D721Med (cell line): Measurements from ENCODE around the gene FGF9.

Experiments
- DNase-seq: peaks from one replicate; pipeline ENCODE4 v3.0.0; 2011; ENCODE audit warnings: low spot score; ENCODE audit not compliant: insufficient read length
- FAIRE-seq: peaks from 2 replicates; lab custom pipeline; 2011; peaks lifted over from hg19 to GRCh38; lab: Jason Lieb, UNC
- CTCF ChIP-seq: IDR thresholded peaks from 2 replicates; pipeline ENCODE4 v1.5.1; 2012; ENCODE audit warnings: mild to moderate bottlenecking, control low read depth; ENCODE audit not compliant: insufficient read depth; ENCODE audit errors: missing control alignments

FGF9 gene

GRCh38 chr13:21674490-21675009 lies 3.7 kb downstream of the FGF9 start:
- DNase-seq (no peak), FAIRE-seq (no peak)
- TF ChIP-seq CTCF = no peak

GRCh38 chr13:21675095-21675991 lies 4.5 kb downstream of the FGF9 start:
- no peak for TF ChIP-seq CTCF
- DNase-seq = no peak
- no peak for FAIRE-seq

GRCh38 chr13:21676611-21677021 lies 5.7 kb downstream of the FGF9 start:
- peak; percentile 3 for TF ChIP-seq CTCF
- no peak for DNase-seq
- FAIRE-seq = no peak

- DNase-seq = no peak
- no peak for FAIRE-seq
- no peak for TF ChIP-seq CTCF
Observed at GRCh38 chr13:21677075-21677623, 6.3 kb downstream of the FGF9 start.

- DNase-seq (no peak), FAIRE-seq (no peak)
- no peak for TF ChIP-seq CTCF
Observed at GRCh38 chr13:21683034-21683733, 12.3 kb downstream of the FGF9 start.

- DNase-seq (no peak), FAIRE-seq (no peak)
- TF ChIP-seq CTCF = no peak
Observed at GRCh38 chr13:21684576-21684975, 13.7 kb downstream of the FGF9 start.
